ENCODE results near the gene MTCL1.

The MTCL1 gene

GRCh38 chr18:8709248-8710059 lies 4.1 kb downstream of the MTCL1 start:
- no peak overlapping the region for H3K27ac ChIP-seq (ENCODE audit: low read depth, low read length)
- H3K4ac ChIP-seq (ENCODE audit: low read depth, low read length), result no peak overlapping the region
- no peak overlapping the region for H2BK120ac ChIP-seq (ENCODE audit: insufficient read depth, low read length, poor library complexity)
- no peak overlapping the region for H4K12ac ChIP-seq (ENCODE audit: low read depth, low read length)
- H3K4me3 ChIP-seq (ENCODE audit: low read depth, low read length), result no peak overlapping the region
- no peak overlapping the region for H3K23ac ChIP-seq (ENCODE audit: low read length)
- no peak overlapping the region for H2BK12ac ChIP-seq (ENCODE audit: low read length)
- H3K18ac ChIP-seq (ENCODE audit: low read length), result no peak overlapping the region
- no peak overlapping the region for H2AFZ ChIP-seq (ENCODE audit: insufficient read depth, low read length, poor library complexity)
- no peak overlapping the region for H4K8ac ChIP-seq (ENCODE audit: low read depth, low read length)
- H3K79me2 ChIP-seq (ENCODE audit: control insufficient read depth, insufficient read depth, low read length, poor library complexity), result peaks cover 2% of the 10 kb centered on the region
- peaks cover 9 to 14% of the 10 kb centered on the region in 2 experiments for H3K4me1 ChIP-seq (ENCODE audit: control insufficient read depth in 1 of 2, insufficient read depth in 2 of 2, low read length in 2 of 2)
- no peak overlapping the region for H2AK5ac ChIP-seq (ENCODE audit: low read length)
- no CpG with 5 or more reads among the region's 14 CpGs for WGBS (ENCODE audit: extremely low coverage, insufficient coverage, insufficient read length)
- H2BK5ac ChIP-seq (ENCODE audit: low read depth, low read length, poor library complexity), result no peak overlapping the region
- H3K9me3 ChIP-seq (ENCODE audit: insufficient read depth, low read depth, low read length), result peaks cover 3% of the 10 kb centered on the region
- H3K14ac ChIP-seq (ENCODE audit: low read length), result no peak overlapping the region
- no peak for DNase-seq
- no peak overlapping the region for H4K91ac ChIP-seq (ENCODE audit: low read depth, low read length)
- H3K4me2 ChIP-seq (ENCODE audit: low read length), result no peak overlapping the region
- peaks cover 3% of the 10 kb centered on the region for H3K79me1 ChIP-seq (ENCODE audit: low read length)
- H3K27me3 ChIP-seq (ENCODE audit: insufficient read depth, low read length), result peaks cover 15% of the 10 kb centered on the region
- H3K36me3 ChIP-seq (ENCODE audit: control insufficient read depth in 1 of 2, insufficient read depth in 2 of 2, low read length in 2 of 2), result no peaks in the 10 kb centered on the region
- no peak overlapping the region for H3K9ac ChIP-seq (ENCODE audit: low read length)

DNA sequence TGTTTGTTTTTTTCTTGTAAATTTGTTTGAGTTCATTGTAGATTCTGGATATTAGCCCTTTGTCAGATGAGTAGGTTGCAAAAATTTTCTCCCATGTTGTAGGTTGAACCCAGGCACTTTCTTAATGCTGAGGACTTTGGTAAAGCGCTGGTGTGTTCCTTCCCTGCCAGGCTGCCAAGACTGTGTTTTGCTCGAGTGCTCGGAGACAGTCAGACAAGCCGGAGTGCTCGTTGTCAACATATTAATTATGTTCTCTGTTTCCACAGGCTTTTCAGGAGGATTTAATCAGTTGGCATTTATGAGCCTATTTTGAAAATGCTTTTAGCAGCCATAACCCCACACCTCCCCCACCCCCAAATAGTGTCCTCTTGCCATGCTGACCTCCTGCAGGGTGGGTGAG lies 6.4 kb downstream of the MTCL1 start:
- peaks cover 2% of the 10 kb centered on the region for H3K27me3 ChIP-seq (ENCODE audit: insufficient read depth, low read length)
- no peak overlapping the region for H2BK120ac ChIP-seq (ENCODE audit: insufficient read depth, low read length, poor library complexity)

DNA sequence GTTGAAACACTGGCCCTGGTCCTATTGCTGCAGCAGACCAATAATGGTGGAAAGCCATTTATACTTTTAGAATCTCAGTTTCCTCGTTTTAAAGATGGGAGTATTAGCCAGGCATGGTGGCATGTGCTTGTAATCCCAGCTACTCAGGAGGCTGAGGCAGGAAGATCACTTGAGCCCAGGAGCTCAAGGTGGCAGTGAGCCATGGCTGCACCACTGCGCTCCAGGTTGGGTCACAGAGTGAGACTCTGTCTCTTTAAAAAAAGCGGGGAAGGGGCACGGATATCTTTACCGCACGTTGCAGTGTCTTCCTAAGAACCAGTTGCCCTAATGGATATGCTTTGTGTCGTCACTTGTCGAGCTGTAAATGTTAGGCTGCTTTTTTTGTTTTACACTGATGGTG lies 8.3 kb downstream of the MTCL1 start:
- Histone ChIP-seq H3K9me3 (ENCODE audit: insufficient read depth, low read depth, low read length) (peaks cover 1% of the 10 kb centered on the region), H3K27ac (ENCODE audit: low read depth, low read length) (no peak overlapping the region), H3K4me1 (ENCODE audit: control insufficient read depth in 1 of 2, insufficient read depth in 2 of 2, low read length in 2 of 2) (no peaks in the 10 kb centered on the region), H4K12ac (ENCODE audit: low read depth, low read length) (no peak overlapping the region), H2BK5ac (ENCODE audit: low read depth, low read length, poor library complexity) (no peak overlapping the region), H4K8ac (ENCODE audit: low read depth, low read length) (no peak overlapping the region), H3K4me3 (ENCODE audit: low read depth, low read length) (no peak overlapping the region), H4K91ac (ENCODE audit: low read depth, low read length) (no peak overlapping the region), H2BK120ac (ENCODE audit: insufficient read depth, low read length, poor library complexity) (no peak overlapping the region), H3K4me2 (ENCODE audit: low read length) (no peak overlapping the region), H3K23ac (ENCODE audit: low read length) (no peak overlapping the region), H2BK12ac (ENCODE audit: low read length) (no peak overlapping the region), H3K79me2 (ENCODE audit: control insufficient read depth, insufficient read depth, low read length, poor library complexity) (no peaks in the 10 kb centered on the region), H3K4ac (ENCODE audit: low read depth, low read length) (no peak overlapping the region), H3K14ac (ENCODE audit: low read length) (no peak overlapping the region), H2AK5ac (ENCODE audit: low read length) (no peak overlapping the region), H3K9ac (ENCODE audit: low read length) (no peak overlapping the region), H3K27me3 (ENCODE audit: insufficient read depth, low read length) (no peaks in the 10 kb centered on the region), H2AFZ (ENCODE audit: insufficient read depth, low read length, poor library complexity) (no peak overlapping the region), H3K36me3 (ENCODE audit: control insufficient read depth in 1 of 2, insufficient read depth in 2 of 2, low read length in 2 of 2) (no peaks in the 10 kb centered on the region), H3K18ac (ENCODE audit: low read length) (no peak overlapping the region), H3K79me1 (ENCODE audit: low read length) (no peaks in the 10 kb centered on the region)
- DNase-seq, result no peak
- WGBS (ENCODE audit: extremely low coverage, insufficient coverage, insufficient read length), result no CpG with 5 or more reads among the region's 8 CpGs

More for the DNA sequence above, 6.4 kb downstream of the MTCL1 start:
- Histone ChIP-seq H3K4ac (ENCODE audit: low read depth, low read length) (no peak overlapping the region), H3K4me2 (ENCODE audit: low read length) (no peak overlapping the region), H3K27ac (ENCODE audit: low read depth, low read length) (no peak overlapping the region), H2AK5ac (ENCODE audit: low read length) (no peak overlapping the region), H3K9ac (ENCODE audit: low read length) (no peak overlapping the region), H3K14ac (ENCODE audit: low read length) (no peak overlapping the region), H3K18ac (ENCODE audit: low read length) (no peak overlapping the region), H3K79me1 (ENCODE audit: low read length) (no peaks in the 10 kb centered on the region), H4K91ac (ENCODE audit: low read depth, low read length) (no peak overlapping the region), H3K36me3 (ENCODE audit: control insufficient read depth in 1 of 2, insufficient read depth in 2 of 2, low read length in 2 of 2) (no peaks in the 10 kb centered on the region), H4K8ac (ENCODE audit: low read depth, low read length) (no peak overlapping the region), H2BK12ac (ENCODE audit: low read length) (no peak overlapping the region), H3K4me1 (ENCODE audit: control insufficient read depth in 1 of 2, insufficient read depth in 2 of 2, low read length in 2 of 2) (peaks cover 4% of the 10 kb centered on the region in 2 experiments), H3K4me3 (ENCODE audit: low read depth, low read length) (no peak overlapping the region), H2BK5ac (ENCODE audit: low read depth, low read length, poor library complexity) (no peak overlapping the region), H2AFZ (ENCODE audit: insufficient read depth, low read length, poor library complexity) (no peak overlapping the region), H3K9me3 (ENCODE audit: insufficient read depth, low read depth, low read length) (peaks cover 1% of the 10 kb centered on the region), H3K79me2 (ENCODE audit: control insufficient read depth, insufficient read depth, low read length, poor library complexity) (no peaks in the 10 kb centered on the region), H4K12ac (ENCODE audit: low read depth, low read length) (no peak overlapping the region), H3K23ac (ENCODE audit: low read length) (no peak overlapping the region)
- DNase-seq, result no peak
- no CpG with 5 or more reads among the region's 5 CpGs for WGBS (ENCODE audit: extremely low coverage, insufficient coverage, insufficient read length)

- H4K91ac ChIP-seq (ENCODE audit: low read depth, low read length), result no peak overlapping the region
- H3K18ac ChIP-seq (ENCODE audit: low read length), result no peak overlapping the region
- H3K4me1 ChIP-seq (ENCODE audit: control insufficient read depth in 1 of 2, insufficient read depth in 2 of 2, low read length in 2 of 2), result no peaks in the 10 kb centered on the region
- H2BK120ac ChIP-seq (ENCODE audit: insufficient read depth, low read length, poor library complexity), result no peak overlapping the region
- no peak overlapping the region for H3K4me3 ChIP-seq (ENCODE audit: low read depth, low read length)
- H3K79me2 ChIP-seq (ENCODE audit: control insufficient read depth, insufficient read depth, low read length, poor library complexity), result no peaks in the 10 kb centered on the region
- DNase-seq, result no peak
- H3K4ac ChIP-seq (ENCODE audit: low read depth, low read length), result no peak overlapping the region
- no peak overlapping the region for H2BK12ac ChIP-seq (ENCODE audit: low read length)
- H2AK5ac ChIP-seq (ENCODE audit: low read length), result no peak overlapping the region
- no peak overlapping the region for H3K4me2 ChIP-seq (ENCODE audit: low read length)
- no peak overlapping the region for H4K12ac ChIP-seq (ENCODE audit: low read depth, low read length)
- H4K8ac ChIP-seq (ENCODE audit: low read depth, low read length), result no peak overlapping the region
- peaks cover 1% of the 10 kb centered on the region for H3K9me3 ChIP-seq (ENCODE audit: insufficient read depth, low read depth, low read length)
- no peaks in the 10 kb centered on the region for H3K36me3 ChIP-seq (ENCODE audit: control insufficient read depth in 1 of 2, insufficient read depth in 2 of 2, low read length in 2 of 2)
- H3K27me3 ChIP-seq (ENCODE audit: insufficient read depth, low read length), result no peaks in the 10 kb centered on the region
- no peak overlapping the region for H3K9ac ChIP-seq (ENCODE audit: low read length)
- H2BK5ac ChIP-seq (ENCODE audit: low read depth, low read length, poor library complexity), result no peak overlapping the region
- no peak overlapping the region for H3K23ac ChIP-seq (ENCODE audit: low read length)
- no peak overlapping the region for H3K14ac ChIP-seq (ENCODE audit: low read length)
- H3K79me1 ChIP-seq (ENCODE audit: low read length), result no peaks in the 10 kb centered on the region
- H2AFZ ChIP-seq (ENCODE audit: insufficient read depth, low read length, poor library complexity), result no peak overlapping the region
- H3K27ac ChIP-seq (ENCODE audit: low read depth, low read length), result no peak overlapping the region
- no CpG with 5 or more reads among the region's 4 CpGs for WGBS (ENCODE audit: extremely low coverage, insufficient coverage, insufficient read length)
Measured at GRCh38 chr18:8715599-8715998, 10.2 kb downstream of the MTCL1 start.

Data from trophoblast cell (in vitro differentiated cells and primary cell).